ENCODE results near the gene CELSR1. TPM values are rescaled to one million over a fixed set of nuclear protein-coding genes. Genes with fewer than 3 reads are reported as not detected.

Gene CELSR1
- total RNA-seq, 1 donor = 1.1 TPM

GRCh38 chr22:46574438-46574992 lies 37.1 kb upstream of the CELSR1 start:
- DNase-seq (ENCODE audit: low read depth) = no peak
- H3K4me3 ChIP-seq (ENCODE audit: low read depth, low read length) = no peak overlapping the region
- no peak for TF ChIP-seq CTCF (IDR thresholded peaks at IDR 0.05; ENCODE audit: insufficient read depth, low read length)

- no peak overlapping the region for H3K4me3 ChIP-seq (ENCODE audit: low read depth, low read length)
- no peak for TF ChIP-seq CTCF (IDR thresholded peaks at IDR 0.05; ENCODE audit: insufficient read depth, low read length)
- DNase-seq (ENCODE audit: low read depth) = no peak
Observed at GRCh38 chr22:46573781-46574437, 36.5 kb upstream of the CELSR1 start.

GRCh38 chr22:46572911-46573780 lies 35.7 kb upstream of the CELSR1 start:
- no peak overlapping the region for H3K4me3 ChIP-seq (ENCODE audit: low read depth, low read length)
- no peak for TF ChIP-seq CTCF (IDR thresholded peaks at IDR 0.05; ENCODE audit: insufficient read depth, low read length)
- no peak for DNase-seq (ENCODE audit: low read depth)

- H3K4me3 ChIP-seq (ENCODE audit: low read depth, low read length) = no peak overlapping the region
- TF ChIP-seq CTCF (IDR thresholded peaks at IDR 0.05; ENCODE audit: insufficient read depth, low read length) = no peak
- DNase-seq (ENCODE audit: low read depth) = no peak
Observed at GRCh38 chr22:46571642-46572250, 34.3 kb upstream of the CELSR1 start.

GRCh38 chr22:46569848-46570695 lies 32.7 kb upstream of the CELSR1 start:
- no peak for TF ChIP-seq CTCF (IDR thresholded peaks at IDR 0.05; ENCODE audit: insufficient read depth, low read length)
- no peak overlapping the region for H3K4me3 ChIP-seq (ENCODE audit: low read depth, low read length)
- DNase-seq (ENCODE audit: low read depth) = no peak
